Testis (tissue), 2 donors: ENCODE results near the gene SCFD2.

Experiments used
- CTCF ChIP-seq, 3 experiments: fragments of 450-650 bp in 2 of 3; fragments of 200-600 bp in 1 of 3; sonication (generic) in 1 of 3; IDR thresholded peaks; one replicate each; pipeline ENCODE4 v1.5.1; 2016 to 2019; ENCODE audit warnings: antibody characterized with exemption in 3 of 3, mild to moderate bottlenecking in 2 of 3, moderate library complexity in 1 of 3
- POLR2A ChIP-seq: fragments of 450-650 bp; IDR thresholded peaks from one replicate; pipeline ENCODE4 v1.6.1; 2017; ENCODE audit warnings: antibody characterized with exemption, mild to moderate bottlenecking, moderate library complexity

GRCh38 chr4:53004497-53005148 is 361.2 kb downstream of the SCFD2 start:
- TF ChIP-seq CTCF (IDR thresholded peaks at IDR 0.05) (no peak), POLR2A (no peak)
